Cardiac muscle cell (in vitro differentiated cells and primary cell): ENCODE measurements around the gene MYOM3. TPM values are rescaled to one million over a fixed set of nuclear protein-coding genes. Genes with fewer than 3 reads are reported as not detected.

Source experiments
- DNase-seq, 2 donors: peaks; one replicate each; pipeline versions ENCODE4 v3.0.0 to v3.0.0-alpha.2; 2010 to 2017; ENCODE audit warnings: low read depth in 1 of 2, low spot score in 1 of 2
- H3K27ac ChIP-seq: fragments of 200-600 bp; sonication (generic); 2 replicates; pipeline ENCODE4 v1.5.1; 2016
- H3K27me3 ChIP-seq: fragments of 200-600 bp; sonication (generic); 2 replicates; pipeline ENCODE4 v1.6.0; 2016; ENCODE audit warnings: control low read depth
- H3K36me3 ChIP-seq: fragments of 200-600 bp; sonication (generic); 2 replicates; pipeline ENCODE4 v1.5.1; 2016; ENCODE audit warnings: control low read depth
- H3K4me1 ChIP-seq: fragments of 200-600 bp; sonication (generic); 2 replicates; pipeline ENCODE4 v1.8.1; 2017; ENCODE audit warnings: low read depth, mild to moderate bottlenecking, mixed run types
- H3K4me3 ChIP-seq: fragments of 200-600 bp; sonication (generic); 2 replicates; pipeline ENCODE4 v1.5.1; 2016; ENCODE audit warnings: mild to moderate bottlenecking
- H3K9me3 ChIP-seq: fragments of 200-600 bp; sonication (generic); 2 replicates; pipeline ENCODE4 v1.5.1; 2017; ENCODE audit warnings: low read depth, mild to moderate bottlenecking, control low read depth
- polyA plus RNA-seq: library from polyadenylated mRNA; unstranded; fragments of >200 nt; fragmentation: Nextera tagmentation; extraction: Ambion mirVana; gene quantifications from 2 replicates; pipeline ENCODE4 v1.2.1, GENCODE V29; 2016
- total RNA-seq: library from RNA; depleted of rRNA; stranded (reverse); fragments of >200 nt; gene quantifications from 2 replicates; pipeline ENCODE4 v1.2.3, GENCODE V29; 2016
- TF ChIP-seq, protein P1 (sequence below): IDR thresholded peaks from 2 replicates; pipeline ENCODE4 v1.5.1; 2012; ENCODE audit warnings: low read depth, mild to moderate bottlenecking, low read length

Gene MYOM3
- total RNA-seq (0.70 and 0.71 TPM in 2 replicates), polyA plus RNA-seq (0.51 TPM in 1 of 2 replicates, not detected in the other)

- no peak within 1 kb of the TSS for H3K27ac ChIP-seq
- no peaks in the 10 kb centered on the region for H3K36me3 ChIP-seq
- peaks cover 8% of the 10 kb centered on the region for H3K4me1 ChIP-seq
- no peaks in the 10 kb centered on the region for H3K27me3 ChIP-seq
- peak; percentile 69 to 72 for DNase-seq
- TF ChIP-seq, protein P1, sequence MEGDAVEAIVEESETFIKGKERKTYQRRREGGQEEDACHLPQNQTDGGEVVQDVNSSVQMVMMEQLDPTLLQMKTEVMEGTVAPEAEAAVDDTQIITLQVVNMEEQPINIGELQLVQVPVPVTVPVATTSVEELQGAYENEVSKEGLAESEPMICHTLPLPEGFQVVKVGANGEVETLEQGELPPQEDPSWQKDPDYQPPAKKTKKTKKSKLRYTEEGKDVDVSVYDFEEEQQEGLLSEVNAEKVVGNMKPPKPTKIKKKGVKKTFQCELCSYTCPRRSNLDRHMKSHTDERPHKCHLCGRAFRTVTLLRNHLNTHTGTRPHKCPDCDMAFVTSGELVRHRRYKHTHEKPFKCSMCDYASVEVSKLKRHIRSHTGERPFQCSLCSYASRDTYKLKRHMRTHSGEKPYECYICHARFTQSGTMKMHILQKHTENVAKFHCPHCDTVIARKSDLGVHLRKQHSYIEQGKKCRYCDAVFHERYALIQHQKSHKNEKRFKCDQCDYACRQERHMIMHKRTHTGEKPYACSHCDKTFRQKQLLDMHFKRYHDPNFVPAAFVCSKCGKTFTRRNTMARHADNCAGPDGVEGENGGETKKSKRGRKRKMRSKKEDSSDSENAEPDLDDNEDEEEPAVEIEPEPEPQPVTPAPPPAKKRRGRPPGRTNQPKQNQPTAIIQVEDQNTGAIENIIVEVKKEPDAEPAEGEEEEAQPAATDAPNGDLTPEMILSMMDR, result peak; percentile 60
- no peak within 1 kb of the TSS for H3K4me3 ChIP-seq
- H3K9me3 ChIP-seq, result no peaks in the 10 kb centered on the region
Measured at GRCh38 chr1:24111996-24112779, at the start of gene MYOM3. TSS of gene MYOM3 (minus strand) at chr1:24112135. CDS start at chr1:24108636, 3,499 bp downstream.

DNA sequence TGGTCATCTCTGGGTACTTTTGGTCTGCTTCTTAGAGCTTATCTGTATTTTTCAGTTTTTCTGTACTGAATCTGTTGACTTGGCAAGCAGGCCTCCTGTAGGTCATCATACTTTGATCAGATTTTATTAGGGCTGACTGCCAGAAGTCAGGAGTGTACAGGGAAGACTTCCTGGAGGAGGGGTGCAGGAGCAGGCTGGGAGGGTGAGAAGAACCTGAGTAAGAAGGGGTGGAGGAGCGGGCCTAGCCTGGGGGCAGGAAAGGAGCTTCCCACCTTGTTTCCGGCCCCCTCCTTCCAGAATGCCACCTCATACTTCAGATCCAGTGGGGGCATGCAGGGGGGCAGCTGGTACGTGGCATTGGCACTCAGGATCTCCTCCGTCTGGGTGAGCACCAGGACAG is 49.3 kb upstream of the MYOM3 start:
- no peak for DNase-seq
- no peaks in the 10 kb centered on the region for H3K9me3 ChIP-seq
- TF ChIP-seq, protein P1, result no peak
- H3K36me3 ChIP-seq, result peaks cover 3% of the 10 kb centered on the region
- no peaks in the 10 kb centered on the region for H3K27me3 ChIP-seq
- no peak overlapping the region for H3K27ac ChIP-seq
- H3K4me3 ChIP-seq, result no peak overlapping the region
- H3K4me1 ChIP-seq, result no peaks in the 10 kb centered on the region

DNA sequence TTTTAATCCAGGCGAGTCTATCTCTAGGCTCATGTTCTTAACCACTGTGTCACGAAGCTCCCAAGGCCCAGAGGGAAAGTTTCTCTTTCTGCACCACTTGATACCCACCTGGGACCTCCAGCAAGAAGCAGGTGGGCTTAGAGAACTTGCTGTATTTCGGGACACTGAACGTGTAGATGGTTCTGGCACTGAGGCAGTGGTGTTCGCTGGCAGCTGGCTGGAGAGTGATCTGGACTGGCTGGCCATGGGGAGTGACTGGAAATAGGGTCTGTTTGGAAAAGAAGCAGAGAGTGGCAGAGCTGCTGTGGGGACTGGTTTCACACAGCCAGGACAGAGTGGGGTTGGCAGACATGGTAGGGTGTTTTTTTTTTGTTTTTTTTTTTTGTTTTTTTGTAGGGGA is 47.4 kb upstream of the MYOM3 start:
- no peak for DNase-seq

DNA sequence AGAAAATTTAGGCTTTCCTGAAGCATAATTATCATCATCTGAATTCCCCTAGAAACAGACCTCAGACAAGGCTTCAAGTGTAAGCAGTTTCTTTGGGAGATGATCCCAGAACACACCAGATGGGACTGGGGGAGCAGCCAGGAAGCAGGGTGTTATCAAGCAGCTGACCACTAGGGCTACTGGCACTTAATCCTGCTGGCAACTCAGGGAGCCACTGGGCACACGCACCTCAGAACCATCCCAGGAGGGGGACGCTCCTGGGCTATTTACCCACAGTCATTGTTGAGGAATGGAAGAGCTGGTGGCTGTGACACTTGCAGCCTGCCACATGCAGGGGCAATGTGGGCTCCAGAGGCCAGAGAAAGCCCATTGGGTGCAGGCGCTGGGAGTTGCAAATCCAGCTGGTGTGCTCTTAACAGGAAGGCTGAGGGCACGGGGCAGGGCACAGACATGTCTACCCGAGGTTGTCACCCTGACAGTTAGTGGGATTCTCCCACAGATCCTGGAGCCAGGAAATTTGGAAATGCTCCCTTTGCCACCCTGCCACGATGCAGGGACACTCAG is 46.1 kb upstream of the MYOM3 start:
- peaks cover 3% of the 10 kb centered on the region for H3K36me3 ChIP-seq
- DNase-seq, result peak in 1 of 2 donors; percentile 17

More for the DNA sequence above, 47.4 kb upstream of the MYOM3 start:
- no peak overlapping the region for H3K27ac ChIP-seq
- peaks cover 3% of the 10 kb centered on the region for H3K36me3 ChIP-seq
- H3K27me3 ChIP-seq, result no peaks in the 10 kb centered on the region
- no peaks in the 10 kb centered on the region for H3K9me3 ChIP-seq
- TF ChIP-seq, protein P1, result no peak
- no peak overlapping the region for H3K4me3 ChIP-seq
- H3K4me1 ChIP-seq, result no peaks in the 10 kb centered on the region

GRCh38 chr1:24156542-24157260 is 44.8 kb upstream of the MYOM3 start:
- H3K4me1 ChIP-seq, result peaks cover 15% of the 10 kb centered on the region
- H3K9me3 ChIP-seq, result no peaks in the 10 kb centered on the region
- no peak overlapping the region for H3K27ac ChIP-seq
- no peak for DNase-seq
- no peaks in the 10 kb centered on the region for H3K27me3 ChIP-seq
- H3K4me3 ChIP-seq, result no peak overlapping the region
- TF ChIP-seq, protein P1, result no peak
- H3K36me3 ChIP-seq, result peaks cover 3% of the 10 kb centered on the region

More for the DNA sequence above, 46.1 kb upstream of the MYOM3 start:
- H3K27me3 ChIP-seq, result no peaks in the 10 kb centered on the region
- H3K27ac ChIP-seq, result no peak overlapping the region
- H3K4me1 ChIP-seq, result peaks cover 2% of the 10 kb centered on the region
- H3K9me3 ChIP-seq, result no peaks in the 10 kb centered on the region
- TF ChIP-seq, protein P1, result peak; percentile 23
- no peak overlapping the region for H3K4me3 ChIP-seq
